Heart left ventricle (tissue), 16 donors: ENCODE data around the gene MAGI1. TPM values are rescaled to one million over a fixed set of nuclear protein-coding genes. Genes with fewer than 3 reads are reported as not detected.
A peak's percentile ranks its signal among the peaks of the same experiment; 100 is the strongest.

Experiments used
- ATAC-seq, 4 donors: fragments of 200-7000 bp; cut with Tn5 transposase; one replicate each; pipeline ENCODE4 v1.9.1; 2020 to 2022; ENCODE audit warnings: moderate library complexity in 4 of 4, mild to moderate bottlenecking in 3 of 4, moderate number of reproducible peaks in 1 of 4
- DNase-seq, 5 donors: peaks; one replicate each; pipeline ENCODE4 v3.0.0-alpha.2; 2020
- H3K27ac ChIP-seq, 12 donors: fragments of 200-600 bp; sonication (generic) in 4 of 12; one replicate each; pipeline versions ENCODE4 v1.5.0 to v1.8.0; 2016 to 2022; ENCODE audit warnings: mild to moderate bottlenecking in 2 of 12
- H3K27me3 ChIP-seq, 9 donors: fragments of 200-600 bp; sonication (generic) in 2 of 9; one replicate each; pipeline versions ENCODE4 v1.5.1 to v1.8.0; 2016 to 2022; ENCODE audit warnings: mild to moderate bottlenecking in 3 of 9
- H3K36me3 ChIP-seq, 9 donors: fragments of 200-600 bp; sonication (generic) in 2 of 9; one replicate each; pipeline versions ENCODE4 v1.5.0 to v1.8.0; 2018 to 2022; ENCODE audit warnings: mild to moderate bottlenecking in 2 of 9
- H3K4me1 ChIP-seq, 12 donors: fragments of 200-600 bp; sonication (generic) in 4 of 12; one replicate each; pipeline versions ENCODE4 v1.5.0 to v1.8.0; 2016 to 2022; ENCODE audit warnings: mild to moderate bottlenecking in 3 of 12
- H3K4me3 ChIP-seq, 12 donors: fragments of 200-600 bp; sonication (generic) in 4 of 12; one replicate each; pipeline versions ENCODE4 v1.5.0 to v1.8.0; 2017 to 2022; ENCODE audit warnings: mild to moderate bottlenecking in 9 of 12, moderate library complexity in 4 of 12
- H3K9me3 ChIP-seq, 12 donors: fragments of 200-600 bp; sonication (generic) in 4 of 12; one replicate each; pipeline versions ENCODE4 v1.5.0 to v1.8.0; 2016 to 2022; ENCODE audit warnings: mild to moderate bottlenecking in 1 of 12
- CTCF ChIP-seq, 12 donors: fragments of 200-600 bp; sonication (generic) in 4 of 12; IDR thresholded peaks; one replicate each; pipeline versions ENCODE4 v1.5.0 to v1.8.0; 2018 to 2022; ENCODE audit warnings: antibody characterized with exemption in 12 of 12, mild to moderate bottlenecking in 5 of 12
- POLR2A ChIP-seq, 2 donors: fragments of 450-650 bp; IDR thresholded peaks; one replicate each; pipeline ENCODE4 v1.6.1; 2017; ENCODE audit warnings: antibody characterized with exemption in 2 of 2, mild to moderate bottlenecking in 2 of 2, moderate library complexity in 2 of 2
- WGBS, 4 donors: extraction: QIAGEN DNeasy Blood & Tissue Kit in 2 of 4; methylation state at CpG; one replicate each; pipeline versions ENCODE4 v1.1.5 to v1.1.7; 2013 to 2018; 5-methylcytosine and 5-hydroxymethylcytosine counted together
- intact Hi-C, 10 donors: fragments of 100-400 bp; cut with DNase I; formaldehyde crosslinking; loops; one replicate each; pipeline versions ENCODE4 v1.11.1 to v1.14.2; 2022
- polyA plus RNA-seq, 2 donors: library from polyadenylated mRNA; stranded (reverse); fragments of 200-250 nt; gene quantifications; one replicate each; pipeline ENCODE4 v1.2.3, GENCODE V29; 2013
- total RNA-seq, 9 donors: library from RNA; depleted of rRNA in 2 of 9; stranded (reverse); fragments of >200 nt in 2 of 9; fragmentation: NEBNext Ultra II Directional in 3 of 9; extraction: Animal tissue kit (Norgen Biotek cat#: 25700) in 3 of 9; gene quantifications; one replicate each; pipeline versions ENCODE4 v1.1.0 to v1.2.4, GENCODE V29; 2016 to 2023
- donor health status: ischemic (EF 13 %, LVEDD 7.1; RV severe dilation, severe dysfunction).
- donor health status: healthy with polysubstance abuse.
- donor health status: DM: no; HTN: yes; CAD: no.
- donor health status: DM: no; HTN: no; CAD: no.
- donor health status: ischemic (EF 25% LVEDD 6.9; RV normal size, moderate dysfunction).
- donor health status: ischemic (EF 25% LVEDD 5.7; RV mildly dilated, moderate dysfunction).
- donor health status: healthy.
- donor health status: DM: yes; HTN: yes; CAD: no.
- donor health status: ischemic (EF 35%, LVEDD 5.7; RV mildly dilated, moderate dysfunction).
- donor health status: nonischemic (EF 11% LVEDD 7.7; RV severe dilation, severe dysfunction).
- donor health status: DM: yes; HTN: yes; CAD: no.
- donor health status: PGD.
- donor health status: ischemic (EF 29% LVEDD 5.4; RV normal size, mild dysfunction).
- donor health status: nonischemic (EF 23%, LVEDD 6.1; RV moderate dilation, normal function).

The MAGI1 gene
- total and polyA plus RNA-seq, 11 donors = 18.5 to 52.1 (median 31.4) TPM

- Histone ChIP-seq H3K27me3 (no peaks in the 10 kb centered on the region), H3K4me1 (peaks cover 0 to 23% (median 14%) of the 10 kb centered on the region in 12 donors), H3K4me3 (no peak overlapping the region), H3K27ac (no peak overlapping the region), H3K36me3 (no peaks in the 10 kb centered on the region), H3K9me3 (no peaks in the 10 kb centered on the region)
- WGBS, 4 donors = 80 to 87% (median 85%) methylated on average over 8 of the region's 8 CpGs
- no peak for DNase-seq
- no peak for TF ChIP-seq POLR2A (IDR thresholded peaks at IDR 0.05)
- no peak for TF ChIP-seq CTCF (IDR thresholded peaks at IDR 0.05)
- ATAC-seq = no peak
- intact Hi-C loops = no loop called here
Observed at GRCh38 chr3:65814845-65815578, 223.7 kb downstream of the MAGI1 start.

GRCh38 chr3:65811892-65812291 is 226.8 kb downstream of the MAGI1 start:
- Histone ChIP-seq H3K4me3 (no peak overlapping the region), H3K27me3 (no peaks in the 10 kb centered on the region), H3K4me1 (peaks cover 0 to 32% (median 15%) of the 10 kb centered on the region in 12 donors), H3K27ac (no peak overlapping the region), H3K9me3 (no peaks in the 10 kb centered on the region), H3K36me3 (no peaks in the 10 kb centered on the region)
- DNase-seq = no peak
- intact Hi-C loops = no loop called here
- ATAC-seq = no peak
- TF ChIP-seq CTCF (IDR thresholded peaks at IDR 0.05) (no peak), POLR2A (IDR thresholded peaks at IDR 0.05) (no peak)
- WGBS, 4 donors = 69 to 84% (median 78%) methylated on average over 8 of the region's 8 CpGs

GRCh38 chr3:65811086-65811761 is 227.5 kb downstream of the MAGI1 start:
- Histone ChIP-seq H3K9me3 (no peaks in the 10 kb centered on the region), H3K4me3 (no peak overlapping the region), H3K27ac (no peak overlapping the region), H3K4me1 (peaks cover 0 to 33% (median 17%) of the 10 kb centered on the region in 12 donors), H3K36me3 (no peaks in the 10 kb centered on the region), H3K27me3 (no peaks in the 10 kb centered on the region)
- intact Hi-C loops = no loop called here
- 27 to 40% (median 33%) methylated on average over 4 of the region's 4 CpGs for WGBS, 4 donors
- TF ChIP-seq POLR2A (IDR thresholded peaks at IDR 0.05) (no peak), CTCF (IDR thresholded peaks at IDR 0.05) (no peak)
- DNase-seq (peak in 4 of 5 donors; percentile 29 to 52 (median 34)), ATAC-seq (peak in 3 of 4 donors; percentile 53 to 72 (median 54))

- no peak overlapping the region for H3K4me3 ChIP-seq
- H3K36me3 ChIP-seq = no peaks in the 10 kb centered on the region
- H3K9me3 ChIP-seq = peaks cover 0 to 5% (median 0%) of the 10 kb centered on the region in 12 donors
- no peak overlapping the region for H3K27ac ChIP-seq
- no peaks in the 10 kb centered on the region for H3K27me3 ChIP-seq
- TF ChIP-seq CTCF (IDR thresholded peaks at IDR 0.05) (no peak), POLR2A (IDR thresholded peaks at IDR 0.05) (no peak)
- DNase-seq (no peak), ATAC-seq (peak in 1 of 4 donors; percentile 65)
- intact Hi-C loops = no loop called here
- peaks cover 0 to 33% (median 17%) of the 10 kb centered on the region in 12 donors for H3K4me1 ChIP-seq
- 64 to 77% (median 72%) methylated on average over 7 of the region's 7 CpGs for WGBS, 4 donors
Observed at GRCh38 chr3:65810302-65810701, 228.4 kb downstream of the MAGI1 start.
